22Rv1 (cell line): ENCODE results near the gene PPIL6.

Experiments
- H3K27ac ChIP-seq: fragments of 450-650 bp; 2 replicates; pipeline ENCODE4 v1.5.1; 2017
- CTCF ChIP-seq: fragments of 450-650 bp; IDR thresholded peaks from 2 replicates; pipeline ENCODE4 v1.5.1; 2017; ENCODE audit warnings: mild to moderate bottlenecking
- ZFX ChIP-seq: fragments of 450-650 bp; IDR thresholded peaks from 2 replicates; pipeline ENCODE4 v1.6.1; 2017; ENCODE audit warnings: antibody characterized with exemption, borderline replicate concordance

The PPIL6 gene

GRCh38 chr6:109436041-109436440, 4.4 kb downstream of the PPIL6 start:
- no peak for TF ChIP-seq ZFX
- TF ChIP-seq CTCF: no peak

GRCh38 chr6:109434456-109434855, 6.0 kb downstream of the PPIL6 start:
- no peak for TF ChIP-seq CTCF
- no peak for TF ChIP-seq ZFX
- no peak overlapping the region for H3K27ac ChIP-seq

More at GRCh38 chr6:109436041-109436440, 4.4 kb downstream of the PPIL6 start:
- H3K27ac ChIP-seq: no peak overlapping the region

- no peak for TF ChIP-seq ZFX
- no peak for TF ChIP-seq CTCF
Measured at GRCh38 chr6:109429496-109429895, 10.9 kb downstream of the PPIL6 start.

GRCh38 chr6:109428889-109429477, 11.4 kb downstream of the PPIL6 start:
- no peak overlapping the region for H3K27ac ChIP-seq
- TF ChIP-seq ZFX (no peak), CTCF (no peak)

More at GRCh38 chr6:109429496-109429895, 10.9 kb downstream of the PPIL6 start:
- H3K27ac ChIP-seq: no peak overlapping the region

GRCh38 chr6:109424946-109425345, 15.5 kb downstream of the PPIL6 start:
- H3K27ac ChIP-seq: no peak overlapping the region
- no peak for TF ChIP-seq ZFX
- TF ChIP-seq CTCF: no peak

- H3K27ac ChIP-seq: no peak overlapping the region
- TF ChIP-seq CTCF (no peak), ZFX (no peak)
Measured at GRCh38 chr6:109421184-109421583, 19.2 kb downstream of the PPIL6 start.

GRCh38 chr6:109420751-109421150, 19.7 kb downstream of the PPIL6 start:
- no peak overlapping the region for H3K27ac ChIP-seq
- TF ChIP-seq ZFX (no peak), CTCF (no peak)
